ENCODE results near the gene FUBP1.

GRCh38 chr1:77950873-77951272 is 28.0 kb downstream of the FUBP1 start:
- TF ChIP-seq CTCF (IDR thresholded peaks at IDR 0.05): no peak
- TF ChIP-seq ZFX (IDR thresholded peaks at IDR 0.05; ENCODE audit: borderline replicate concordance): no peak

All from 22Rv1 (cell line).